ENCODE data around the gene BRINP3.

DNA sequence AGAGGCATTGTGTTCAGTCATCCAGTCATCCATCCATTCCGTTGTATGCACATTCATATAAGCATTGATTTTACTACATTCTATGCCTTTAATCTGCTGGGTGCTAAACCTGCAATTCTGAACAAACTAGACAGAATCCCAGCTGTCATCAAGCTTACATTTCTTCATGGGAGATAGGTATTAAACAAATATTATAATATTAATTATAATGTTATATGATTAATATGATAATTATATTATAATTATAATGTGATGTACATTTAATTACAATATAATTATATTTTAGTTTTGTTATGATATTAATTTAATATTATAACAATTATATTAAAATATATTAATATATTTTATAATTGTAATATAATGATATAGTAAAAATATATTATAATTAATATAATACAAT lies 112.4 kb downstream of the BRINP3 start:
- TF ChIP-seq, protein P1, sequence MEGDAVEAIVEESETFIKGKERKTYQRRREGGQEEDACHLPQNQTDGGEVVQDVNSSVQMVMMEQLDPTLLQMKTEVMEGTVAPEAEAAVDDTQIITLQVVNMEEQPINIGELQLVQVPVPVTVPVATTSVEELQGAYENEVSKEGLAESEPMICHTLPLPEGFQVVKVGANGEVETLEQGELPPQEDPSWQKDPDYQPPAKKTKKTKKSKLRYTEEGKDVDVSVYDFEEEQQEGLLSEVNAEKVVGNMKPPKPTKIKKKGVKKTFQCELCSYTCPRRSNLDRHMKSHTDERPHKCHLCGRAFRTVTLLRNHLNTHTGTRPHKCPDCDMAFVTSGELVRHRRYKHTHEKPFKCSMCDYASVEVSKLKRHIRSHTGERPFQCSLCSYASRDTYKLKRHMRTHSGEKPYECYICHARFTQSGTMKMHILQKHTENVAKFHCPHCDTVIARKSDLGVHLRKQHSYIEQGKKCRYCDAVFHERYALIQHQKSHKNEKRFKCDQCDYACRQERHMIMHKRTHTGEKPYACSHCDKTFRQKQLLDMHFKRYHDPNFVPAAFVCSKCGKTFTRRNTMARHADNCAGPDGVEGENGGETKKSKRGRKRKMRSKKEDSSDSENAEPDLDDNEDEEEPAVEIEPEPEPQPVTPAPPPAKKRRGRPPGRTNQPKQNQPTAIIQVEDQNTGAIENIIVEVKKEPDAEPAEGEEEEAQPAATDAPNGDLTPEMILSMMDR (IDR thresholded peaks at IDR 0.05) = no peak
- TF ChIP-seq EP300 (IDR thresholded peaks at IDR 0.05; ENCODE audit: low read depth) (no peak), POLR2AphosphoS5 (IDR thresholded peaks at IDR 0.05) (no peak)

Data from transverse colon (tissue), 4 donors.